ENCODE data around the gene FOXG1. TPM values are rescaled to one million over a fixed set of nuclear protein-coding genes. Genes with fewer than 3 reads are reported as not detected.

FOXG1 gene
- polyA plus RNA-seq, 1 donor from 2014 or later: 53.5 TPM

GRCh38 chr14:28757786-28758185 lies 8.8 kb upstream of the FOXG1 start:
- Histone ChIP-seq H3K36me3 (ENCODE audit: insufficient read depth, low read length) (no peaks in the 10 kb centered on the region), H3K9ac (ENCODE audit: low read length) (peak overlapping the region; percentile 91), H3K4me2 (ENCODE audit: low read length) (peak overlapping the region; percentile 97), H3F3A (ENCODE audit: insufficient read depth, low read length, poor library complexity, severe bottlenecking) (peaks cover 12% of the 10 kb centered on the region), H3K27me3 (ENCODE audit: insufficient read depth, low read depth, low read length) (no peaks in the 10 kb centered on the region), H3K79me2 (replicated peaks; ENCODE audit: insufficient read depth, low read length) (peaks cover 99% of the 10 kb centered on the region), H4K20me1 (ENCODE audit: insufficient read depth) (no peaks in the 10 kb centered on the region), H3K9me2 (ENCODE audit: insufficient read depth, low read length) (no peaks in the 10 kb centered on the region), H3K27ac (ENCODE audit: low read length) (peak overlapping the region; percentile 90), H3K4me3 (ENCODE audit: low read length) (peak overlapping the region; percentile 66), H3K9me3 (ENCODE audit: low read length) (no peaks in the 10 kb centered on the region), H2AFZ (ENCODE audit: low read depth, low read length) (no peak overlapping the region)
- no peak for TF ChIP-seq POLR2AphosphoS5 (IDR thresholded peaks at IDR 0.05)
- no peak for TF ChIP-seq SMC3 (conservative IDR thresholded peaks at IDR 0.05; ENCODE audit: poor library complexity)
- TF ChIP-seq TAF1 (IDR thresholded peaks at IDR 0.05; ENCODE audit: low read depth): no peak
- TF ChIP-seq EZH2 (IDR thresholded peaks at IDR 0.05; ENCODE audit: borderline replicate concordance, insufficient read depth, low read length, poor library complexity, severe bottlenecking): no peak
- TF ChIP-seq, protein P1, sequence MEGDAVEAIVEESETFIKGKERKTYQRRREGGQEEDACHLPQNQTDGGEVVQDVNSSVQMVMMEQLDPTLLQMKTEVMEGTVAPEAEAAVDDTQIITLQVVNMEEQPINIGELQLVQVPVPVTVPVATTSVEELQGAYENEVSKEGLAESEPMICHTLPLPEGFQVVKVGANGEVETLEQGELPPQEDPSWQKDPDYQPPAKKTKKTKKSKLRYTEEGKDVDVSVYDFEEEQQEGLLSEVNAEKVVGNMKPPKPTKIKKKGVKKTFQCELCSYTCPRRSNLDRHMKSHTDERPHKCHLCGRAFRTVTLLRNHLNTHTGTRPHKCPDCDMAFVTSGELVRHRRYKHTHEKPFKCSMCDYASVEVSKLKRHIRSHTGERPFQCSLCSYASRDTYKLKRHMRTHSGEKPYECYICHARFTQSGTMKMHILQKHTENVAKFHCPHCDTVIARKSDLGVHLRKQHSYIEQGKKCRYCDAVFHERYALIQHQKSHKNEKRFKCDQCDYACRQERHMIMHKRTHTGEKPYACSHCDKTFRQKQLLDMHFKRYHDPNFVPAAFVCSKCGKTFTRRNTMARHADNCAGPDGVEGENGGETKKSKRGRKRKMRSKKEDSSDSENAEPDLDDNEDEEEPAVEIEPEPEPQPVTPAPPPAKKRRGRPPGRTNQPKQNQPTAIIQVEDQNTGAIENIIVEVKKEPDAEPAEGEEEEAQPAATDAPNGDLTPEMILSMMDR (IDR thresholded peaks at IDR 0.05; ENCODE audit: poor library complexity, severe bottlenecking): no peak
- TF ChIP-seq MXI1 (conservative IDR thresholded peaks at IDR 0.05; ENCODE audit: poor library complexity, severe bottlenecking): no peak

GRCh38 chr14:28758253-28758884 lies 8.2 kb upstream of the FOXG1 start:
- H4K20me1 ChIP-seq (ENCODE audit: insufficient read depth): no peaks in the 10 kb centered on the region
- peaks cover 99% of the 10 kb centered on the region for H3K79me2 ChIP-seq (replicated peaks; ENCODE audit: insufficient read depth, low read length)
- no peaks in the 10 kb centered on the region for H3K27me3 ChIP-seq (ENCODE audit: insufficient read depth, low read depth, low read length)
- peak overlapping the region; percentile 91 for H3K9ac ChIP-seq (ENCODE audit: low read length)
- peak overlapping the region; percentile 90 for H3K27ac ChIP-seq (ENCODE audit: low read length)
- H3K9me2 ChIP-seq (ENCODE audit: insufficient read depth, low read length): no peaks in the 10 kb centered on the region
- TF ChIP-seq, protein P1 (IDR thresholded peaks at IDR 0.05; ENCODE audit: poor library complexity, severe bottlenecking): no peak
- TF ChIP-seq, protein P2, sequence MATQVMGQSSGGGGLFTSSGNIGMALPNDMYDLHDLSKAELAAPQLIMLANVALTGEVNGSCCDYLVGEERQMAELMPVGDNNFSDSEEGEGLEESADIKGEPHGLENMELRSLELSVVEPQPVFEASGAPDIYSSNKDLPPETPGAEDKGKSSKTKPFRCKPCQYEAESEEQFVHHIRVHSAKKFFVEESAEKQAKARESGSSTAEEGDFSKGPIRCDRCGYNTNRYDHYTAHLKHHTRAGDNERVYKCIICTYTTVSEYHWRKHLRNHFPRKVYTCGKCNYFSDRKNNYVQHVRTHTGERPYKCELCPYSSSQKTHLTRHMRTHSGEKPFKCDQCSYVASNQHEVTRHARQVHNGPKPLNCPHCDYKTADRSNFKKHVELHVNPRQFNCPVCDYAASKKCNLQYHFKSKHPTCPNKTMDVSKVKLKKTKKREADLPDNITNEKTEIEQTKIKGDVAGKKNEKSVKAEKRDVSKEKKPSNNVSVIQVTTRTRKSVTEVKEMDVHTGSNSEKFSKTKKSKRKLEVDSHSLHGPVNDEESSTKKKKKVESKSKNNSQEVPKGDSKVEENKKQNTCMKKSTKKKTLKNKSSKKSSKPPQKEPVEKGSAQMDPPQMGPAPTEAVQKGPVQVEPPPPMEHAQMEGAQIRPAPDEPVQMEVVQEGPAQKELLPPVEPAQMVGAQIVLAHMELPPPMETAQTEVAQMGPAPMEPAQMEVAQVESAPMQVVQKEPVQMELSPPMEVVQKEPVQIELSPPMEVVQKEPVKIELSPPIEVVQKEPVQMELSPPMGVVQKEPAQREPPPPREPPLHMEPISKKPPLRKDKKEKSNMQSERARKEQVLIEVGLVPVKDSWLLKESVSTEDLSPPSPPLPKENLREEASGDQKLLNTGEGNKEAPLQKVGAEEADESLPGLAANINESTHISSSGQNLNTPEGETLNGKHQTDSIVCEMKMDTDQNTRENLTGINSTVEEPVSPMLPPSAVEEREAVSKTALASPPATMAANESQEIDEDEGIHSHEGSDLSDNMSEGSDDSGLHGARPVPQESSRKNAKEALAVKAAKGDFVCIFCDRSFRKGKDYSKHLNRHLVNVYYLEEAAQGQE (IDR thresholded peaks at IDR 0.05; ENCODE audit: borderline replicate concordance): peak; percentile 93
- TF ChIP-seq POLR2AphosphoS5 (IDR thresholded peaks at IDR 0.05) (peak; percentile 86), RAD21 (conservative IDR thresholded peaks at IDR 0.05) (no peak), SMC3 (conservative IDR thresholded peaks at IDR 0.05; ENCODE audit: poor library complexity) (no peak), EZH2 (IDR thresholded peaks at IDR 0.05; ENCODE audit: borderline replicate concordance, insufficient read depth, low read length, poor library complexity, severe bottlenecking) (no peak), MXI1 (conservative IDR thresholded peaks at IDR 0.05; ENCODE audit: poor library complexity, severe bottlenecking) (no peak), TAF1 (IDR thresholded peaks at IDR 0.05; ENCODE audit: low read depth) (peak; percentile 47), EP300 (conservative IDR thresholded peaks at IDR 0.05; ENCODE audit: poor library complexity, severe bottlenecking) (peak; percentile 90)
- no peak overlapping the region for H2AFZ ChIP-seq (ENCODE audit: low read depth, low read length)
- H3F3A ChIP-seq (ENCODE audit: insufficient read depth, low read length, poor library complexity, severe bottlenecking): peaks cover 17% of the 10 kb centered on the region
- no peaks in the 10 kb centered on the region for H3K9me3 ChIP-seq (ENCODE audit: low read length)
- H3K36me3 ChIP-seq (ENCODE audit: insufficient read depth, low read length): no peaks in the 10 kb centered on the region
- peak overlapping the region; percentile 66 for H3K4me3 ChIP-seq (ENCODE audit: low read length)
- peak overlapping the region; percentile 97 for H3K4me2 ChIP-seq (ENCODE audit: low read length)

Measured in neural cell (in vitro differentiated cells).